Panc1 (cell line): ENCODE data around the gene APCDD1L. TPM values are rescaled to one million over a fixed set of nuclear protein-coding genes. Genes with fewer than 3 reads are reported as not detected.

Experiments used
- ATAC-seq: fragments of 200-7000 bp; cut with Tn5 transposase; 2 replicates; pipeline ENCODE4 v1.9.1; 2020; ENCODE audit warnings: mild to moderate bottlenecking, moderate library complexity
- BruUV-seq: library from RNA; stranded (reverse); fragments of 400-500 nt; replicated peaks from 2 replicates; lab custom pipeline; 2021; lab: Mats Ljungman, UMichigan
- CTCF ChIA-PET: fragments of 300-600 bp; sonication (Branson Sonifier 250); formaldehyde crosslinking; loops from one replicate; lab custom pipeline; 2022; ENCODE audit warnings: antibody characterized with exemption; lab: Charles Lee
- POLR2A ChIA-PET: fragments of 300-600 bp; sonication (Branson Sonifier 250); formaldehyde crosslinking; loops from one replicate; lab custom pipeline; 2022; ENCODE audit warnings: antibody characterized with exemption; lab: Charles Lee
- DNase-seq: peaks from one replicate; pipeline ENCODE4 v3.0.0-alpha.2; 2010; ENCODE audit warnings: low read depth, low spot score
- H3K27ac ChIP-seq: 2 replicates; pipeline ENCODE4 v1.5.1; 2011; ENCODE audit warnings: mild to moderate bottlenecking, low read length, inconsistent platforms
- H3K27me3 ChIP-seq: fragments of 200-500 bp; sonication (Bioruptor generic); 2 replicates; pipeline ENCODE4 v1.6.0; 2014; ENCODE audit warnings: low read length, inconsistent platforms; ENCODE audit not compliant: control insufficient read depth, insufficient read depth
- H3K36me3 ChIP-seq: fragments of 200-500 bp; sonication (Bioruptor generic); 2 replicates; pipeline ENCODE4 v1.5.1; 2014; ENCODE audit warnings: inconsistent platforms, mild to moderate bottlenecking, low read length, moderate library complexity; ENCODE audit not compliant: control insufficient read depth, insufficient read depth
- H3K4me1 ChIP-seq: 2 replicates; pipeline ENCODE4 v1.5.1; 2011; ENCODE audit warnings: inconsistent platforms, mild to moderate bottlenecking, low read length, moderate library complexity; ENCODE audit not compliant: control insufficient read depth, insufficient read depth
- H3K4me3 ChIP-seq, 2 experiments: 2 replicates each; pipeline ENCODE4 v1.5.1; 2011 to 2012; ENCODE audit warnings: low read depth in 2 of 2, low read length in 2 of 2, mild to moderate bottlenecking in 2 of 2, inconsistent platforms in 1 of 2, moderate library complexity in 1 of 2
- H3K9me3 ChIP-seq: fragments of 200-500 bp; sonication (Bioruptor generic); 2 replicates; pipeline ENCODE4 v1.5.1; 2014; ENCODE audit warnings: low read depth, mild to moderate bottlenecking, inconsistent platforms, low read length, moderate library complexity; ENCODE audit not compliant: control insufficient read depth, insufficient read depth
- POLR2AphosphoS5 ChIP-seq: IDR thresholded peaks from 2 replicates; pipeline ENCODE4 v1.6.1; 2012; ENCODE audit warnings: mild to moderate bottlenecking, low read depth, low read length, moderate library complexity
- SIN3A ChIP-seq: IDR thresholded peaks from 2 replicates; pipeline ENCODE4 v1.6.1; 2012; ENCODE audit warnings: low read depth, mild to moderate bottlenecking, low read length, moderate library complexity, borderline replicate concordance; ENCODE audit not compliant: insufficient read depth
- TCF7L2 ChIP-seq: IDR thresholded peaks from 2 replicates; pipeline ENCODE4 v1.6.1; 2011; ENCODE audit warnings: mild to moderate bottlenecking, low read depth, low read length, inconsistent platforms
- in situ Hi-C: cut with HindIII; loops from 2 replicates; pipeline ENCODE4 v1.10.0; 2016; ENCODE audit warnings: low sequenced_read_pairs, low pct_unique_long_range_greater_than_20kb
- intact Hi-C: fragments of 100-400 bp; cut with micrococcal nuclease; formaldehyde crosslinking; loops from one replicate; pipeline ENCODE4 v1.10.0; 2022; ENCODE audit not compliant: unreplicated experiment
- total RNA-seq: library from RNA; stranded (reverse); gene quantifications from one replicate; pipeline ENCODE4 v1.2.1, GENCODE V29; 2021; ENCODE audit not compliant: unreplicated experiment
- TF ChIP-seq, protein P1 (sequence below), 2 experiments: IDR thresholded peaks; 2 replicates each; pipeline ENCODE4 v1.6.1; 2011 to 2012; ENCODE audit warnings: low read depth in 2 of 2, control low read depth in 1 of 2, low read length in 1 of 2, mild to moderate bottlenecking in 1 of 2, moderate library complexity in 1 of 2; ENCODE audit not compliant: insufficient read depth in 1 of 2
- TF ChIP-seq, protein P2 (sequence below): fragments of 450-650 bp; IDR thresholded peaks from 2 replicates; pipeline ENCODE4 v1.5.1; 2017; ENCODE audit warnings: mild to moderate bottlenecking

APCDD1L gene
- total RNA-seq, 1 experiment from 2014 or later: 0.62 TPM

- no TSS peak for BruUV-seq
- H3K36me3 ChIP-seq: peaks cover 3% of the 10 kb centered on the region
- H3K27me3 ChIP-seq: no peaks in the 10 kb centered on the region
- H3K9me3 ChIP-seq: no peaks in the 10 kb centered on the region
- no peak overlapping the region for H3K27ac ChIP-seq
- intact Hi-C loops (no loop called here), in situ Hi-C loops (no loop called here)
- TF ChIP-seq SIN3A: no peak
- no peak for TF ChIP-seq POLR2AphosphoS5
- TF ChIP-seq, protein P1, sequence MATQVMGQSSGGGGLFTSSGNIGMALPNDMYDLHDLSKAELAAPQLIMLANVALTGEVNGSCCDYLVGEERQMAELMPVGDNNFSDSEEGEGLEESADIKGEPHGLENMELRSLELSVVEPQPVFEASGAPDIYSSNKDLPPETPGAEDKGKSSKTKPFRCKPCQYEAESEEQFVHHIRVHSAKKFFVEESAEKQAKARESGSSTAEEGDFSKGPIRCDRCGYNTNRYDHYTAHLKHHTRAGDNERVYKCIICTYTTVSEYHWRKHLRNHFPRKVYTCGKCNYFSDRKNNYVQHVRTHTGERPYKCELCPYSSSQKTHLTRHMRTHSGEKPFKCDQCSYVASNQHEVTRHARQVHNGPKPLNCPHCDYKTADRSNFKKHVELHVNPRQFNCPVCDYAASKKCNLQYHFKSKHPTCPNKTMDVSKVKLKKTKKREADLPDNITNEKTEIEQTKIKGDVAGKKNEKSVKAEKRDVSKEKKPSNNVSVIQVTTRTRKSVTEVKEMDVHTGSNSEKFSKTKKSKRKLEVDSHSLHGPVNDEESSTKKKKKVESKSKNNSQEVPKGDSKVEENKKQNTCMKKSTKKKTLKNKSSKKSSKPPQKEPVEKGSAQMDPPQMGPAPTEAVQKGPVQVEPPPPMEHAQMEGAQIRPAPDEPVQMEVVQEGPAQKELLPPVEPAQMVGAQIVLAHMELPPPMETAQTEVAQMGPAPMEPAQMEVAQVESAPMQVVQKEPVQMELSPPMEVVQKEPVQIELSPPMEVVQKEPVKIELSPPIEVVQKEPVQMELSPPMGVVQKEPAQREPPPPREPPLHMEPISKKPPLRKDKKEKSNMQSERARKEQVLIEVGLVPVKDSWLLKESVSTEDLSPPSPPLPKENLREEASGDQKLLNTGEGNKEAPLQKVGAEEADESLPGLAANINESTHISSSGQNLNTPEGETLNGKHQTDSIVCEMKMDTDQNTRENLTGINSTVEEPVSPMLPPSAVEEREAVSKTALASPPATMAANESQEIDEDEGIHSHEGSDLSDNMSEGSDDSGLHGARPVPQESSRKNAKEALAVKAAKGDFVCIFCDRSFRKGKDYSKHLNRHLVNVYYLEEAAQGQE (IDR thresholded peaks at IDR 0.05; ENCODE audit: insufficient read depth in 1 of 2, low read depth in 2 of 2, low read length in 1 of 2): no peak
- no peak for TF ChIP-seq TCF7L2
- TF ChIP-seq, protein P2, sequence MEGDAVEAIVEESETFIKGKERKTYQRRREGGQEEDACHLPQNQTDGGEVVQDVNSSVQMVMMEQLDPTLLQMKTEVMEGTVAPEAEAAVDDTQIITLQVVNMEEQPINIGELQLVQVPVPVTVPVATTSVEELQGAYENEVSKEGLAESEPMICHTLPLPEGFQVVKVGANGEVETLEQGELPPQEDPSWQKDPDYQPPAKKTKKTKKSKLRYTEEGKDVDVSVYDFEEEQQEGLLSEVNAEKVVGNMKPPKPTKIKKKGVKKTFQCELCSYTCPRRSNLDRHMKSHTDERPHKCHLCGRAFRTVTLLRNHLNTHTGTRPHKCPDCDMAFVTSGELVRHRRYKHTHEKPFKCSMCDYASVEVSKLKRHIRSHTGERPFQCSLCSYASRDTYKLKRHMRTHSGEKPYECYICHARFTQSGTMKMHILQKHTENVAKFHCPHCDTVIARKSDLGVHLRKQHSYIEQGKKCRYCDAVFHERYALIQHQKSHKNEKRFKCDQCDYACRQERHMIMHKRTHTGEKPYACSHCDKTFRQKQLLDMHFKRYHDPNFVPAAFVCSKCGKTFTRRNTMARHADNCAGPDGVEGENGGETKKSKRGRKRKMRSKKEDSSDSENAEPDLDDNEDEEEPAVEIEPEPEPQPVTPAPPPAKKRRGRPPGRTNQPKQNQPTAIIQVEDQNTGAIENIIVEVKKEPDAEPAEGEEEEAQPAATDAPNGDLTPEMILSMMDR: no peak
- H3K4me3 ChIP-seq: no peak overlapping the region
- POLR2A ChIA-PET: interaction anchor here (1.1 kb wide), 1 partner anchor 11 kb away, joined by 4 read pairs; no protein-coding TSS in a partner anchor
- CTCF ChIA-PET: no interaction called here
- H3K4me1 ChIP-seq: no peaks in the 10 kb centered on the region
- ATAC-seq (no peak), DNase-seq (no peak)
These were observed 80.9 kb downstream of the APCDD1L start for GRCh38 chr20:58434326-58434725.

- no peaks in the 10 kb centered on the region for H3K27me3 ChIP-seq
- CTCF ChIA-PET: no interaction called here
- intact Hi-C loops: no loop called here
- DNase-seq (no peak), ATAC-seq (no peak)
- no TSS peak for BruUV-seq
- H3K27ac ChIP-seq: no peak overlapping the region
- H3K4me3 ChIP-seq: no peak overlapping the region
- TF ChIP-seq, protein P2: no peak
- no peak for TF ChIP-seq POLR2AphosphoS5
- TF ChIP-seq, protein P1 (IDR thresholded peaks at IDR 0.05; ENCODE audit: insufficient read depth in 1 of 2, low read depth in 2 of 2, low read length in 1 of 2): no peak
- no peak for TF ChIP-seq SIN3A
- TF ChIP-seq TCF7L2: no peak
- H3K36me3 ChIP-seq: peaks cover 3% of the 10 kb centered on the region
- in situ Hi-C loops: no loop called here
- no peaks in the 10 kb centered on the region for H3K9me3 ChIP-seq
- POLR2A ChIA-PET: interaction anchor here (1.1 kb wide), 1 partner anchor 10 kb away, joined by 4 read pairs; no protein-coding TSS in a partner anchor
- no peaks in the 10 kb centered on the region for H3K4me1 ChIP-seq
These were observed 81.4 kb downstream of the APCDD1L start for GRCh38 chr20:58433759-58434158.
